HEK293 (cell line): Measurements from ENCODE around the gene CFAP65.
A peak's percentile ranks its signal among the peaks of the same experiment; 100 is the strongest.

Experiments used
- KLF7 ChIP-seq: fragments of 450-650 bp; formaldehyde crosslinking; IDR thresholded peaks from 2 replicates; pipeline ENCODE4 v1.5.1; 2016; ENCODE audit warnings: missing biosample characterization, missing genetic modification characterization, borderline replicate concordance
- KLF9 ChIP-seq: fragments of 450-650 bp; formaldehyde crosslinking; IDR thresholded peaks from 2 replicates; pipeline ENCODE4 v1.5.1; 2016; ENCODE audit warnings: missing biosample characterization, missing genetic modification characterization, low read depth
- SCRT2 ChIP-seq: fragments of 450-650 bp; formaldehyde crosslinking; IDR thresholded peaks from 2 replicates; pipeline ENCODE4 v1.5.1; 2016; ENCODE audit warnings: missing biosample characterization, missing genetic modification characterization
- SP3 ChIP-seq: fragments of 450-650 bp; formaldehyde crosslinking; IDR thresholded peaks from 2 replicates; pipeline ENCODE4 v1.5.1; 2016; ENCODE audit warnings: missing biosample characterization, missing genetic modification characterization
- ZNF274 ChIP-seq, 2 experiments: fragments of 200-500 bp in 1 of 2; fragments of 450-650 bp in 1 of 2; sonication (Bioruptor generic) in 1 of 2; formaldehyde crosslinking in 1 of 2; IDR thresholded peaks; 2 replicates each; pipeline versions ENCODE4 v1.5.1 to v1.6.1; 2014 to 2016; ENCODE audit warnings: borderline replicate concordance in 1 of 2, inconsistent platforms in 1 of 2, low read length in 1 of 2, missing biosample characterization in 1 of 2, missing genetic modification characterization in 1 of 2
- ZNF341 ChIP-seq: fragments of 450-650 bp; formaldehyde crosslinking; IDR thresholded peaks from 2 replicates; pipeline ENCODE4; 2016; ENCODE audit warnings: low read depth, missing biosample characterization, missing genetic modification characterization
- ZNF48 ChIP-seq: fragments of 450-650 bp; formaldehyde crosslinking; IDR thresholded peaks from 2 replicates; pipeline ENCODE4 v1.5.1; 2016; ENCODE audit warnings: missing biosample characterization, missing genetic modification characterization
- ZNF501 ChIP-seq: fragments of 450-650 bp; formaldehyde crosslinking; IDR thresholded peaks from 2 replicates; pipeline ENCODE4 v1.5.1; 2016; ENCODE audit warnings: missing biosample characterization, missing genetic modification characterization
- ZNF544 ChIP-seq: fragments of 450-650 bp; formaldehyde crosslinking; IDR thresholded peaks from 2 replicates; pipeline ENCODE4 v1.5.0; 2017; ENCODE audit warnings: missing biosample characterization, missing genetic modification characterization
- ZNF777 ChIP-seq: fragments of 450-650 bp; formaldehyde crosslinking; IDR thresholded peaks from 2 replicates; pipeline ENCODE4 v1.5.1; 2017; ENCODE audit warnings: missing biosample characterization, missing genetic modification characterization, borderline replicate concordance
- ZNF843 ChIP-seq: fragments of 450-650 bp; formaldehyde crosslinking; IDR thresholded peaks from 2 replicates; pipeline ENCODE4 v1.5.1; 2016; ENCODE audit warnings: missing biosample characterization, missing genetic modification characterization
- ZSCAN30 ChIP-seq: fragments of 450-650 bp; IDR thresholded peaks from 2 replicates; pipeline ENCODE4 v1.5.1; 2018; ENCODE audit warnings: missing biosample characterization, mild to moderate bottlenecking, missing genetic modification characterization, moderate library complexity
- TF ChIP-seq, protein P1 (sequence below): fragments of 450-650 bp; formaldehyde crosslinking; IDR thresholded peaks from 2 replicates; pipeline ENCODE4 v1.5.1; 2016; ENCODE audit warnings: missing biosample characterization, missing genetic modification characterization
- TF ChIP-seq, protein P2 (sequence below): fragments of 450-650 bp; formaldehyde crosslinking; IDR thresholded peaks from 2 replicates; pipeline ENCODE4 v1.5.1; 2016; ENCODE audit warnings: missing biosample characterization, missing genetic modification characterization
- TF ChIP-seq, protein P3 (sequence below): fragments of 450-650 bp; formaldehyde crosslinking; IDR thresholded peaks from 2 replicates; pipeline ENCODE4 v1.5.1; 2016; ENCODE audit warnings: missing biosample characterization, missing genetic modification characterization
- TF ChIP-seq, protein P4 (sequence below): fragments of 450-650 bp; formaldehyde crosslinking; IDR thresholded peaks from 2 replicates; pipeline ENCODE4 v1.5.1; 2016; ENCODE audit warnings: missing biosample characterization, missing genetic modification characterization
- TF ChIP-seq, protein P5 (sequence below): fragments of 450-650 bp; formaldehyde crosslinking; optimal IDR thresholded peaks from 2 replicates; pipeline ENCODE3; 2016; ENCODE audit warnings: missing biosample characterization, mild to moderate bottlenecking, missing genetic modification characterization
- TF ChIP-seq, protein P6 (sequence below): fragments of 450-650 bp; formaldehyde crosslinking; IDR thresholded peaks from 2 replicates; pipeline ENCODE4 v1.5.1; 2016; ENCODE audit warnings: missing biosample characterization, missing genetic modification characterization
- TF ChIP-seq, protein P7 (sequence below): fragments of 450-650 bp; formaldehyde crosslinking; IDR thresholded peaks from 2 replicates; pipeline ENCODE4 v1.5.1; 2016; ENCODE audit warnings: missing biosample characterization, missing genetic modification characterization, borderline replicate concordance
- TF ChIP-seq, protein P8 (sequence below): fragments of 450-650 bp; IDR thresholded peaks from 2 replicates; pipeline ENCODE4 v1.5.1; 2018; ENCODE audit warnings: missing biosample characterization, missing genetic modification characterization
- TF ChIP-seq, protein P9 (sequence below): fragments of 450-650 bp; formaldehyde crosslinking; IDR thresholded peaks from 2 replicates; pipeline ENCODE4 v1.5.1; 2017; ENCODE audit warnings: missing biosample characterization, missing genetic modification characterization

The CFAP65 gene

DNA sequence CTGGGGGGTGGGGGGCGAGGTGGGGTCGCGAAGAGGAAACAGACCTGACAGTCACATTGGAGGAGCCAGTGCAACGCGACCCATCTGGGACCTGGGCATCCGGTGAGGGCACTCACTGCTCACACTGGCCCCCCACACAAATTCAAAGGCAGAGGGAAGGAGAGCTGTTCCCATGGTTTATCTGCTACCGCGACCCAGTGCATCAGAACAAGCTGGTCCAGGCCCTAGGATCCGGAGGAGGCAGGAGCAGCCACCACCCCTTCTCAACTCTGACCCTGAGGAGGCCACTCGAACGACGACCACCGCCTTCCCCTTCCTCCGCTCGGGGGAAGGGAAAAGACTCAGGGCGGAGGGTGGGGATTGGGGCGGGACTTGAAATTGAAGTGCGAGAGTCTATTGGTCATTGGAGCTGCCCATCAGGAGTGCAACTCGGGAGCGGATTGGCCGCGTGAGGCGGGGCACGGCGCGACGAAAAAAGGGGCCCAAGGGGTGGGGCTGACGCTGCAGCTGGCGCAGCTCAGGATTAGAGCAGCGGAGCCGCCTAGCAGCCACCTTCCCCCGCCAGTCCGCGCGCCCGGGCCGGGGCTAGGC lies 82.1 kb downstream of the CFAP65 start, which contains the start of gene CDK5R2 (continued):
- TF ChIP-seq, protein P1, sequence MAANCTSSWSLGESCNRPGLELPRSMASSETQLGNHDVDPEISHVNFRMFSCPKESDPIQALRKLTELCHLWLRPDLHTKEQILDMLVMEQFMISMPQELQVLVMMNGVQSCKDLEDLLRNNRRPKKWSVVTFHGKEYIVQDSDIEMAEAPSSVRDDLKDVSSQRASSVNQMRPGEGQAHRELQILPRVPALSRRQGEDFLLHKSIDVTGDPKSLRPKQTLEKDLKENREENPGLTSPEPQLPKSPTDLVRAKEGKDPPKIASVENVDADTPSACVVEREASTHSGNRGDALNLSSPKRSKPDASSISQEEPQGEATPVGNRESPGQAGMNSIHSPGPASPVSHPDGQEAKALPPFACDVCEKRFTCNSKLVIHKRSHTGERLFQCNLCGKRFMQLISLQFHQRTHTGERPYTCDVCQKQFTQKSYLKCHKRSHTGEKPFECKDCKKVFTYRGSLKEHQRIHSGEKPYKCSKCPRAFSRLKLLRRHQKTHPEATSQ (tag by site-specific recombination): no peak
- TF ChIP-seq, protein P2, sequence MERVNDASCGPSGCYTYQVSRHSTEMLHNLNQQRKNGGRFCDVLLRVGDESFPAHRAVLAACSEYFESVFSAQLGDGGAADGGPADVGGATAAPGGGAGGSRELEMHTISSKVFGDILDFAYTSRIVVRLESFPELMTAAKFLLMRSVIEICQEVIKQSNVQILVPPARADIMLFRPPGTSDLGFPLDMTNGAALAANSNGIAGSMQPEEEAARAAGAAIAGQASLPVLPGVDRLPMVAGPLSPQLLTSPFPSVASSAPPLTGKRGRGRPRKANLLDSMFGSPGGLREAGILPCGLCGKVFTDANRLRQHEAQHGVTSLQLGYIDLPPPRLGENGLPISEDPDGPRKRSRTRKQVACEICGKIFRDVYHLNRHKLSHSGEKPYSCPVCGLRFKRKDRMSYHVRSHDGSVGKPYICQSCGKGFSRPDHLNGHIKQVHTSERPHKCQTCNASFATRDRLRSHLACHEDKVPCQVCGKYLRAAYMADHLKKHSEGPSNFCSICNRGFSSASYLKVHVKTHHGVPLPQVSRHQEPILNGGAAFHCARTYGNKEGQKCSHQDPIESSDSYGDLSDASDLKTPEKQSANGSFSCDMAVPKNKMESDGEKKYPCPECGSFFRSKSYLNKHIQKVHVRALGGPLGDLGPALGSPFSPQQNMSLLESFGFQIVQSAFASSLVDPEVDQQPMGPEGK: peak; percentile 31
- TF ChIP-seq ZNF501 (peak; percentile 19; the same call in 1 of the 2 replicates), KLF9 (tag by site-specific recombination) (peak; percentile 40; the same call in 1 of the 2 replicates), ZSCAN30 (no peak), SCRT2 (tag by site-specific recombination) (no peak), KLF7 (tag by site-specific recombination) (no peak), ZNF777 (tag by site-specific recombination) (no peak), ZNF48 (tag by site-specific recombination) (no peak), SP3 (peak; percentile 63), ZNF274 (IDR thresholded peaks at IDR 0.05; ENCODE audit: low read length) (no peak), ZNF274 (tag by site-specific recombination; IDR thresholded peaks at IDR 0.05; ENCODE audit: borderline replicate concordance) (no peak), ZNF341 (tag by site-specific recombination) (peak; percentile 38; the same call in 1 of the 2 replicates), ZNF843 (tag by site-specific recombination) (no peak), ZNF544 (tag by site-specific recombination) (no peak)
- TF ChIP-seq, protein P3, sequence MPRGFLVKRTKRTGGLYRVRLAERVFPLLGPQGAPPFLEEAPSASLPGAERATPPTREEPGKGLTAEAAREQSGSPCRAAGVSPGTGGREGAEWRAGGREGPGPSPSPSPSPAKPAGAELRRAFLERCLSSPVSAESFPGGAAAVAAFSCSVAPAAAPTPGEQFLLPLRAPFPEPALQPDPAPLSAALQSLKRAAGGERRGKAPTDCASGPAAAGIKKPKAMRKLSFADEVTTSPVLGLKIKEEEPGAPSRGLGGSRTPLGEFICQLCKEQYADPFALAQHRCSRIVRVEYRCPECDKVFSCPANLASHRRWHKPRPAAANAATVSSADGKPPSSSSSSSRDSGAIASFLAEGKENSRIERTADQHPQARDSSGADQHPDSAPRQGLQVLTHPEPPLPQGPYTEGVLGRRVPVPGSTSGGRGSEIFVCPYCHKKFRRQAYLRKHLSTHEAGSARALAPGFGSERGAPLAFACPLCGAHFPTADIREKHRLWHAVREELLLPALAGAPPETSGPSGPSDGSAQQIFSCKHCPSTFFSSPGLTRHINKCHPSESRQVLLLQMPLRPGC (tag by site-specific recombination): no peak
- TF ChIP-seq, protein P4, sequence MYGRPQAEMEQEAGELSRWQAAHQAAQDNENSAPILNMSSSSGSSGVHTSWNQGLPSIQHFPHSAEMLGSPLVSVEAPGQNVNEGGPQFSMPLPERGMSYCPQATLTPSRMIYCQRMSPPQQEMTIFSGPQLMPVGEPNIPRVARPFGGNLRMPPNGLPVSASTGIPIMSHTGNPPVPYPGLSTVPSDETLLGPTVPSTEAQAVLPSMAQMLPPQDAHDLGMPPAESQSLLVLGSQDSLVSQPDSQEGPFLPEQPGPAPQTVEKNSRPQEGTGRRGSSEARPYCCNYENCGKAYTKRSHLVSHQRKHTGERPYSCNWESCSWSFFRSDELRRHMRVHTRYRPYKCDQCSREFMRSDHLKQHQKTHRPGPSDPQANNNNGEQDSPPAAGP (tag by site-specific recombination): no peak
- TF ChIP-seq, protein P5, sequence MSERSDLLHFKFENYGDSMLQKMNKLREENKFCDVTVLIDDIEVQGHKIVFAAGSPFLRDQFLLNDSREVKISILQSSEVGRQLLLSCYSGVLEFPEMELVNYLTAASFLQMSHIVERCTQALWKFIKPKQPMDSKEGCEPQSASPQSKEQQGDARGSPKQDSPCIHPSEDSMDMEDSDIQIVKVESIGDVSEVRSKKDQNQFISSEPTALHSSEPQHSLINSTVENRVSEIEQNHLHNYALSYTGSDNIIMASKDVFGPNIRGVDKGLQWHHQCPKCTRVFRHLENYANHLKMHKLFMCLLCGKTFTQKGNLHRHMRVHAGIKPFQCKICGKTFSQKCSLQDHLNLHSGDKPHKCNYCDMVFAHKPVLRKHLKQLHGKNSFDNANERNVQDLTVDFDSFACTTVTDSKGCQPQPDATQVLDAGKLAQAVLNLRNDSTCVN (tag by site-specific recombination): peak; percentile 26
- TF ChIP-seq, protein P6, sequence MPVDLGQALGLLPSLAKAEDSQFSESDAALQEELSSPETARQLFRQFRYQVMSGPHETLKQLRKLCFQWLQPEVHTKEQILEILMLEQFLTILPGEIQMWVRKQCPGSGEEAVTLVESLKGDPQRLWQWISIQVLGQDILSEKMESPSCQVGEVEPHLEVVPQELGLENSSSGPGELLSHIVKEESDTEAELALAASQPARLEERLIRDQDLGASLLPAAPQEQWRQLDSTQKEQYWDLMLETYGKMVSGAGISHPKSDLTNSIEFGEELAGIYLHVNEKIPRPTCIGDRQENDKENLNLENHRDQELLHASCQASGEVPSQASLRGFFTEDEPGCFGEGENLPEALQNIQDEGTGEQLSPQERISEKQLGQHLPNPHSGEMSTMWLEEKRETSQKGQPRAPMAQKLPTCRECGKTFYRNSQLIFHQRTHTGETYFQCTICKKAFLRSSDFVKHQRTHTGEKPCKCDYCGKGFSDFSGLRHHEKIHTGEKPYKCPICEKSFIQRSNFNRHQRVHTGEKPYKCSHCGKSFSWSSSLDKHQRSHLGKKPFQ: no peak
- TF ChIP-seq, protein P7, sequence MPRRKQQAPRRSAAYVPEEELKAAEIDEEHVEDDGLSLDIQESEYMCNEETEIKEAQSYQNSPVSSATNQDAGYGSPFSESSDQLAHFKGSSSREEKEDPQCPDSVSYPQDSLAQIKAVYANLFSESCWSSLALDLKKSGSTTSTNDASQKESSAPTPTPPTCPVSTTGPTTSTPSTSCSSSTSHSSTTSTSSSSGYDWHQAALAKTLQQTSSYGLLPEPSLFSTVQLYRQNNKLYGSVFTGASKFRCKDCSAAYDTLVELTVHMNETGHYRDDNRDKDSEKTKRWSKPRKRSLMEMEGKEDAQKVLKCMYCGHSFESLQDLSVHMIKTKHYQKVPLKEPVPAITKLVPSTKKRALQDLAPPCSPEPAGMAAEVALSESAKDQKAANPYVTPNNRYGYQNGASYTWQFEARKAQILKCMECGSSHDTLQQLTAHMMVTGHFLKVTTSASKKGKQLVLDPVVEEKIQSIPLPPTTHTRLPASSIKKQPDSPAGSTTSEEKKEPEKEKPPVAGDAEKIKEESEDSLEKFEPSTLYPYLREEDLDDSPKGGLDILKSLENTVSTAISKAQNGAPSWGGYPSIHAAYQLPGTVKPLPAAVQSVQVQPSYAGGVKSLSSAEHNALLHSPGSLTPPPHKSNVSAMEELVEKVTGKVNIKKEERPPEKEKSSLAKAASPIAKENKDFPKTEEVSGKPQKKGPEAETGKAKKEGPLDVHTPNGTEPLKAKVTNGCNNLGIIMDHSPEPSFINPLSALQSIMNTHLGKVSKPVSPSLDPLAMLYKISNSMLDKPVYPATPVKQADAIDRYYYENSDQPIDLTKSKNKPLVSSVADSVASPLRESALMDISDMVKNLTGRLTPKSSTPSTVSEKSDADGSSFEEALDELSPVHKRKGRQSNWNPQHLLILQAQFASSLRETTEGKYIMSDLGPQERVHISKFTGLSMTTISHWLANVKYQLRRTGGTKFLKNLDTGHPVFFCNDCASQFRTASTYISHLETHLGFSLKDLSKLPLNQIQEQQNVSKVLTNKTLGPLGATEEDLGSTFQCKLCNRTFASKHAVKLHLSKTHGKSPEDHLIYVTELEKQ (tag by site-specific recombination): no peak
- TF ChIP-seq, protein P8, sequence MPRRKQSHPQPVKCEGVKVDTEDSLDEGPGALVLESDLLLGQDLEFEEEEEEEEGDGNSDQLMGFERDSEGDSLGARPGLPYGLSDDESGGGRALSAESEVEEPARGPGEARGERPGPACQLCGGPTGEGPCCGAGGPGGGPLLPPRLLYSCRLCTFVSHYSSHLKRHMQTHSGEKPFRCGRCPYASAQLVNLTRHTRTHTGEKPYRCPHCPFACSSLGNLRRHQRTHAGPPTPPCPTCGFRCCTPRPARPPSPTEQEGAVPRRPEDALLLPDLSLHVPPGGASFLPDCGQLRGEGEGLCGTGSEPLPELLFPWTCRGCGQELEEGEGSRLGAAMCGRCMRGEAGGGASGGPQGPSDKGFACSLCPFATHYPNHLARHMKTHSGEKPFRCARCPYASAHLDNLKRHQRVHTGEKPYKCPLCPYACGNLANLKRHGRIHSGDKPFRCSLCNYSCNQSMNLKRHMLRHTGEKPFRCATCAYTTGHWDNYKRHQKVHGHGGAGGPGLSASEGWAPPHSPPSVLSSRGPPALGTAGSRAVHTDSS: no peak
- TF ChIP-seq, protein P9, sequence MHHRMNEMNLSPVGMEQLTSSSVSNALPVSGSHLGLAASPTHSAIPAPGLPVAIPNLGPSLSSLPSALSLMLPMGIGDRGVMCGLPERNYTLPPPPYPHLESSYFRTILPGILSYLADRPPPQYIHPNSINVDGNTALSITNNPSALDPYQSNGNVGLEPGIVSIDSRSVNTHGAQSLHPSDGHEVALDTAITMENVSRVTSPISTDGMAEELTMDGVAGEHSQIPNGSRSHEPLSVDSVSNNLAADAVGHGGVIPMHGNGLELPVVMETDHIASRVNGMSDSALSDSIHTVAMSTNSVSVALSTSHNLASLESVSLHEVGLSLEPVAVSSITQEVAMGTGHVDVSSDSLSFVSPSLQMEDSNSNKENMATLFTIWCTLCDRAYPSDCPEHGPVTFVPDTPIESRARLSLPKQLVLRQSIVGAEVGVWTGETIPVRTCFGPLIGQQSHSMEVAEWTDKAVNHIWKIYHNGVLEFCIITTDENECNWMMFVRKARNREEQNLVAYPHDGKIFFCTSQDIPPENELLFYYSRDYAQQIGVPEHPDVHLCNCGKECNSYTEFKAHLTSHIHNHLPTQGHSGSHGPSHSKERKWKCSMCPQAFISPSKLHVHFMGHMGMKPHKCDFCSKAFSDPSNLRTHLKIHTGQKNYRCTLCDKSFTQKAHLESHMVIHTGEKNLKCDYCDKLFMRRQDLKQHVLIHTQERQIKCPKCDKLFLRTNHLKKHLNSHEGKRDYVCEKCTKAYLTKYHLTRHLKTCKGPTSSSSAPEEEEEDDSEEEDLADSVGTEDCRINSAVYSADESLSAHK (tag by site-specific recombination): no peak
